Measurements from ENCODE around the gene ZYG11A.

DNA sequence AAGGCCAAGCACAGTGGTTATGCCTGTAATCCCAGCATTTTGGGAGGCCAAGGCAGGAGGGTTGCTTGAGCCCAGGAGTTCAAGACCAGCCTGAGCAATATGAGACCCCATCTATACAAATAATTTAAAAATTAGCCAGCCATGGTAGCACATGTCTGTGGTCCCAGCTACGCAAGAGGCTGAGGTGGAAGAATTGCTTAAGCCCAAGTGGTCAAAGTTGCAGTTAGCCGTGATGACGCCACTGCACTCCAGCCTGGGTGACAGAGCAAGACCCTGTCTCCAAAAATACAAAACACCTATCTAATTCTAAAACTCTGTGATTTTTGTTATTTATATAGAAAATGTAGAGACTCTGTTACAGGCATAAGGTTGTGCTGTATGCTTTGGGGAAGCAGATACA, 44.2 kb upstream of the ZYG11A start:
- TF ChIP-seq U2AF2 (IDR thresholded peaks at IDR 0.05; ENCODE audit: low read depth, low read length) (no peak), GTF2F1 (IDR thresholded peaks at IDR 0.05; ENCODE audit: low read length) (no peak), ZNF329 (CRISPR knock-in tag; IDR thresholded peaks at IDR 0.05; ENCODE audit: low read depth) (no peak), EZH2 (conservative IDR thresholded peaks at IDR 0.05; ENCODE audit: low read depth, low read length) (no peak)
- TF ChIP-seq, protein P1, sequence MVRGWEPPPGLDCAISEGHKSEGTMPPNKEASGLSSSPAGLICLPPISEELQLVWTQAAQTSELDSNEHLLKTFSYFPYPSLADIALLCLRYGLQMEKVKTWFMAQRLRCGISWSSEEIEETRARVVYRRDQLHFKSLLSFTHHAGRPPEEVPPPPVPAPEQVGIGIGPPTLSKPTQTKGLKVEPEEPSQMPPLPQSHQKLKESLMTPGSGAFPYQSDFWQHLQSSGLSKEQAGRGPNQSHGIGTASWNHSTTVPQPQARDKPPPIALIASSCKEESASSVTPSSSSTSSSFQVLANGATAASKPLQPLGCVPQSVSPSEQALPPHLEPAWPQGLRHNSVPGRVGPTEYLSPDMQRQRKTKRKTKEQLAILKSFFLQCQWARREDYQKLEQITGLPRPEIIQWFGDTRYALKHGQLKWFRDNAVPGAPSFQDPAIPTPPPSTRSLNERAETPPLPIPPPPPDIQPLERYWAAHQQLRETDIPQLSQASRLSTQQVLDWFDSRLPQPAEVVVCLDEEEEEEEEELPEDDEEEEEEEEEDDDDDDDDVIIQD (CRISPR knock-in tag; IDR thresholded peaks at IDR 0.05; ENCODE audit: low read depth) = no peak

All from HepG2 (cell line).